NCI-H748 treated with DMSO at 0.1 percent for 48 hours (cell line): ENCODE measurements around the gene DOK1.

Experiments
- DNase-seq: peaks from one replicate; lab custom pipeline; 2025; lab: John Stamatoyannopoulos, UW

DOK1 gene

GRCh38 chr2:74553892-74554819 is at the start of gene DOK1, which contains the start of gene LOXL3:
Gene DOK1, plus strand, starts transcription at chr2:74554720. Its CDS starts 35 bp downstream, at chr2:74554755.
Gene LOXL3, minus strand, starts transcription at chr2:74553942. Its CDS starts 1,308 bp downstream, at chr2:74552634.
- peak; percentile 32 for DNase-seq

- no peak for DNase-seq
Observed at GRCh38 chr2:74505448-74506246, 48.9 kb upstream of the DOK1 start.

- peak; percentile 84 for DNase-seq
Observed at GRCh38 chr2:74507145-74507925, 47.2 kb upstream of the DOK1 start, which contains the start of gene PCGF1. Gene PCGF1, minus strand, starts transcription at chr2:74507695. Its CDS starts 27 bp downstream, at chr2:74507668.

GRCh38 chr2:74507926-74508520 is 46.5 kb upstream of the DOK1 start:
- DNase-seq, result peak; percentile 18

- no peak for DNase-seq
Observed at GRCh38 chr2:74510272-74510671, 44.2 kb upstream of the DOK1 start.

- no peak for DNase-seq
Observed at GRCh38 chr2:74511104-74511989, 43.2 kb upstream of the DOK1 start.

- no peak for DNase-seq
Observed at GRCh38 chr2:74512744-74513604, 41.5 kb upstream of the DOK1 start.

GRCh38 chr2:74513605-74514367 is 40.7 kb upstream of the DOK1 start:
- DNase-seq, result peak; percentile 19

GRCh38 chr2:74514368-74515270 is 39.9 kb upstream of the DOK1 start, which contains the start of gene TLX2:
Gene TLX2, plus strand, starts transcription at chr2:74514450. Its CDS starts 357 bp downstream, at chr2:74514807.
- peak; percentile 19 for DNase-seq

- DNase-seq, result no peak
Observed at GRCh38 chr2:74515271-74515980, 39.1 kb upstream of the DOK1 start.

GRCh38 chr2:74515981-74516633 is 38.4 kb upstream of the DOK1 start:
- no peak for DNase-seq

GRCh38 chr2:74516650-74517049 is 37.9 kb upstream of the DOK1 start:
- no peak for DNase-seq

- DNase-seq, result no peak
Observed at GRCh38 chr2:74522516-74522915, 32.0 kb upstream of the DOK1 start.

- no peak for DNase-seq
Observed at GRCh38 chr2:74524005-74524404, 30.5 kb upstream of the DOK1 start.

- no peak for DNase-seq
Observed at GRCh38 chr2:74524955-74525716, 29.4 kb upstream of the DOK1 start.
